Breast epithelium (tissue), 3 donors: ENCODE results near the gene HMGCLL1.

Experiments
- POLR2A ChIP-seq: fragments of 450-650 bp; IDR thresholded peaks from one replicate; pipeline ENCODE4 v1.6.1; 2016; ENCODE audit warnings: antibody characterized with exemption, mild to moderate bottlenecking, moderate library complexity
- POLR2AphosphoS5 ChIP-seq, 3 donors: sonication (generic); formaldehyde crosslinking; IDR thresholded peaks; one replicate each; pipeline ENCODE4 v1.6.1; 2017; ENCODE audit warnings: antibody characterized with exemption in 3 of 3
- TF ChIP-seq, protein P1 (sequence below), 3 donors: fragments of 450-650 bp; IDR thresholded peaks; one replicate each; pipeline ENCODE4 v1.5.1; 2016 to 2017; ENCODE audit warnings: antibody characterized with exemption in 3 of 3, mild to moderate bottlenecking in 3 of 3, moderate library complexity in 3 of 3

DNA sequence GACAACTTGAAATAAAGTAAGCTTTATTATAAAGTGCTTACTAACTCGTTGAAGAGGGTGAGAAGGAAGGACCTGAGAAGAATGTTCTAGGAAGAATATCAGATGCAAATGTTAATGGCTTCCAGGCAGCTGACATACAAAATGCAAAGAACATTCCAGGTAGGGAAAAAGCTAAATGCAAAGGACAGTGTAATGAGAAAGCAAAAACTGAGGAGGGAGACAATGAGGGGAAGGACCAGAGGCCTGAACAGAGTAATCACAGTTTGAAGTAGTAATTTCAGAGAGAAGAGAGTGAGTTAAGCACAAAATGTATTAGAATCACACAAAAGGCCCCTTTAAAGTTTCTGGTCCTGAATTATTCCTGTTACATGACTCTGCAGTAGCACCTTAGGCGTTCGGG, 81.3 kb downstream of the HMGCLL1 start:
- TF ChIP-seq, protein P1, sequence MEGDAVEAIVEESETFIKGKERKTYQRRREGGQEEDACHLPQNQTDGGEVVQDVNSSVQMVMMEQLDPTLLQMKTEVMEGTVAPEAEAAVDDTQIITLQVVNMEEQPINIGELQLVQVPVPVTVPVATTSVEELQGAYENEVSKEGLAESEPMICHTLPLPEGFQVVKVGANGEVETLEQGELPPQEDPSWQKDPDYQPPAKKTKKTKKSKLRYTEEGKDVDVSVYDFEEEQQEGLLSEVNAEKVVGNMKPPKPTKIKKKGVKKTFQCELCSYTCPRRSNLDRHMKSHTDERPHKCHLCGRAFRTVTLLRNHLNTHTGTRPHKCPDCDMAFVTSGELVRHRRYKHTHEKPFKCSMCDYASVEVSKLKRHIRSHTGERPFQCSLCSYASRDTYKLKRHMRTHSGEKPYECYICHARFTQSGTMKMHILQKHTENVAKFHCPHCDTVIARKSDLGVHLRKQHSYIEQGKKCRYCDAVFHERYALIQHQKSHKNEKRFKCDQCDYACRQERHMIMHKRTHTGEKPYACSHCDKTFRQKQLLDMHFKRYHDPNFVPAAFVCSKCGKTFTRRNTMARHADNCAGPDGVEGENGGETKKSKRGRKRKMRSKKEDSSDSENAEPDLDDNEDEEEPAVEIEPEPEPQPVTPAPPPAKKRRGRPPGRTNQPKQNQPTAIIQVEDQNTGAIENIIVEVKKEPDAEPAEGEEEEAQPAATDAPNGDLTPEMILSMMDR (IDR thresholded peaks at IDR 0.05): no peak
- TF ChIP-seq POLR2AphosphoS5 (IDR thresholded peaks at IDR 0.05): no peak
- no peak for TF ChIP-seq POLR2A
